Aorta (tissue), 5 donors: ENCODE results near the gene ZIC1. TPM values are rescaled to one million over a fixed set of nuclear protein-coding genes. Genes with fewer than 3 reads are reported as not detected.

Source experiments
- ATAC-seq: fragments of 200-7000 bp; cut with Tn5 transposase; one replicate; pipeline ENCODE4 v1.9.1; 2022; ENCODE audit warnings: moderate library complexity; ENCODE audit not compliant: low FRiP score
- DNase-seq, 2 donors: peaks; one replicate each; pipeline ENCODE4 v3.0.0-alpha.2; 2020
- H3K27ac ChIP-seq, 2 donors: one replicate each; pipeline ENCODE4 v1.5.1; 2013; ENCODE audit warnings: low read length in 2 of 2, mild to moderate bottlenecking in 2 of 2, moderate library complexity in 2 of 2, control low read depth in 1 of 2, inconsistent platforms in 1 of 2, low read depth in 1 of 2
- H3K27me3 ChIP-seq, 2 donors: one replicate each; pipeline ENCODE4 v1.6.1; 2013; ENCODE audit warnings: control low read depth in 1 of 2, low read length in 1 of 2, mild to moderate bottlenecking in 1 of 2, moderate library complexity in 1 of 2; ENCODE audit not compliant: insufficient read depth in 2 of 2, control insufficient read depth in 1 of 2
- H3K36me3 ChIP-seq, 2 donors: one replicate each; pipeline ENCODE4 v1.6.1; 2013; ENCODE audit warnings: control low read depth in 1 of 2, low read length in 1 of 2, mild to moderate bottlenecking in 1 of 2; ENCODE audit not compliant: insufficient read depth in 2 of 2, control insufficient read depth in 1 of 2
- H3K4me1 ChIP-seq, 2 donors: one replicate each; pipeline ENCODE4 v1.6.1; 2013; ENCODE audit warnings: low read length in 2 of 2, control low read depth in 1 of 2, mild to moderate bottlenecking in 1 of 2, moderate library complexity in 1 of 2; ENCODE audit not compliant: insufficient read depth in 2 of 2, control insufficient read depth in 1 of 2
- H3K4me3 ChIP-seq, 2 donors: one replicate each; pipeline ENCODE4 v1.5.1; 2013; ENCODE audit warnings: low read length in 2 of 2, control low read depth in 1 of 2, mild to moderate bottlenecking in 1 of 2
- H3K9me3 ChIP-seq: one replicate; pipeline ENCODE4 v1.6.1; 2013; ENCODE audit warnings: mild to moderate bottlenecking, low read length; ENCODE audit not compliant: control insufficient read depth
- WGBS, 2 donors: extraction: QIAGEN DNeasy Blood & Tissue Kit; methylation state at CpG; one replicate each; pipeline ENCODE4 v1.1.7; 2013; 5-methylcytosine and 5-hydroxymethylcytosine counted together
- intact Hi-C, 2 donors: fragments of 100-400 bp; cut with DNase I; formaldehyde crosslinking; loops; one replicate each; pipeline versions ENCODE4 v1.14.2 to v1.15.0; 2022
- polyA plus RNA-seq, 2 donors: library from polyadenylated mRNA; stranded (reverse); fragments of 200-250 nt; gene quantifications; one replicate each; pipeline ENCODE4 v1.2.3, GENCODE V29; 2013
- total RNA-seq, 2 donors: library from RNA; stranded (reverse); fragmentation: NEBNext Ultra II Directional; extraction: Animal tissue kit (Norgen Biotek cat#: 25700); gene quantifications; one replicate each; pipeline ENCODE4 v1.2.1, GENCODE V29; 2021
- donor health status: healthy with polysubstance abuse.
- donor health status: Bipolar disorder and iron deficiency.
- donor health status: DM: no; HTN: no; CAD: no.
- donor health status: DM: no; HTN: no; CAD: no.
- donor health status: DM: yes; HTN: yes; CAD: no.

Gene ZIC1
- total and polyA plus RNA-seq, 4 donors: 0.99 to 2.7 (median 2.0) TPM

- Histone ChIP-seq H3K9me3 (peaks cover 2% of the 10 kb centered on the region), H3K4me3 (no peak overlapping the region), H3K36me3 (no peaks in the 10 kb centered on the region), H3K27ac (no peak overlapping the region), H3K27me3 (peaks cover 0 to 2% of the 10 kb centered on the region in 2 donors), H3K4me1 (no peaks in the 10 kb centered on the region)
- ATAC-seq: no peak
- DNase-seq: no peak
- 17% methylated on average over 2 of the region's 2 CpGs for WGBS, 2 donors
- intact Hi-C loops: no loop called here
These were observed 41.0 kb upstream of the ZIC1 start for GRCh38 chr3:147368151-147368550.

- H3K4me3 ChIP-seq: no peak overlapping the region
- 5 to 9% methylated on average over 16 of the region's 16 CpGs for WGBS, 2 donors
- ATAC-seq: no peak
These were observed 40.5 kb upstream of the ZIC1 start for GRCh38 chr3:147368561-147369221.

GRCh38 chr3:147369231-147369630 lies 39.9 kb upstream of the ZIC1 start:
- no peak for DNase-seq
- intact Hi-C loops: no loop called here
- Histone ChIP-seq H3K36me3 (no peaks in the 10 kb centered on the region), H3K9me3 (peaks cover 4% of the 10 kb centered on the region), H3K27ac (no peak overlapping the region), H3K4me1 (no peaks in the 10 kb centered on the region), H3K4me3 (no peak overlapping the region), H3K27me3 (peaks cover 0 to 2% of the 10 kb centered on the region in 2 donors)
- 8 to 17% methylated on average over 13 of the region's 13 CpGs for WGBS, 2 donors
- no peak for ATAC-seq

More at GRCh38 chr3:147368561-147369221, 40.5 kb upstream of the ZIC1 start:
- Histone ChIP-seq H3K9me3 (peaks cover 4% of the 10 kb centered on the region), H3K27ac (no peak overlapping the region), H3K27me3 (peaks cover 0 to 2% of the 10 kb centered on the region in 2 donors), H3K36me3 (no peaks in the 10 kb centered on the region), H3K4me1 (no peaks in the 10 kb centered on the region)
- DNase-seq: no peak
- intact Hi-C loops: no loop called here

GRCh38 chr3:147369661-147370123 lies 39.5 kb upstream of the ZIC1 start:
- no peaks in the 10 kb centered on the region for H3K36me3 ChIP-seq
- H3K27me3 ChIP-seq: peaks cover 0 to 2% of the 10 kb centered on the region in 2 donors
- H3K4me3 ChIP-seq: no peak overlapping the region
- peaks cover 4% of the 10 kb centered on the region for H3K9me3 ChIP-seq
- WGBS, 2 donors: 9 to 13% methylated on average over 18 of the region's 18 CpGs
- no peaks in the 10 kb centered on the region for H3K4me1 ChIP-seq
- DNase-seq: no peak
- no peak for ATAC-seq
- intact Hi-C loops: no loop called here
- H3K27ac ChIP-seq: no peak overlapping the region

- intact Hi-C loops: no loop called here
- Histone ChIP-seq H3K4me1 (no peaks in the 10 kb centered on the region), H3K27me3 (peaks cover 0 to 2% of the 10 kb centered on the region in 2 donors), H3K9me3 (peaks cover 4% of the 10 kb centered on the region), H3K27ac (no peak overlapping the region), H3K4me3 (no peak overlapping the region), H3K36me3 (no peaks in the 10 kb centered on the region)
- DNase-seq (no peak), ATAC-seq (no peak)
- WGBS, 2 donors: 14 to 17% methylated on average over 19 of the region's 19 CpGs
These were observed 38.8 kb upstream of the ZIC1 start for GRCh38 chr3:147370349-147370748.

- Histone ChIP-seq H3K27me3 (peaks cover 0 to 2% of the 10 kb centered on the region in 2 donors), H3K27ac (no peak overlapping the region), H3K4me3 (no peak overlapping the region), H3K9me3 (peaks cover 4% of the 10 kb centered on the region), H3K36me3 (no peaks in the 10 kb centered on the region), H3K4me1 (no peaks in the 10 kb centered on the region)
- no peak for DNase-seq
- no peak for ATAC-seq
- intact Hi-C loops: no loop called here
- WGBS, 2 donors: 7 to 11% methylated on average over 12 of the region's 12 CpGs
These were observed 38.0 kb upstream of the ZIC1 start for GRCh38 chr3:147371140-147371539.

GRCh38 chr3:147371771-147372340 lies 37.3 kb upstream of the ZIC1 start:
- Histone ChIP-seq H3K36me3 (no peaks in the 10 kb centered on the region), H3K9me3 (peaks cover 4% of the 10 kb centered on the region), H3K27me3 (peaks cover 0 to 2% of the 10 kb centered on the region in 2 donors), H3K4me3 (no peak overlapping the region), H3K27ac (no peak overlapping the region), H3K4me1 (no peaks in the 10 kb centered on the region)
- intact Hi-C loops: no loop called here
- WGBS, 2 donors: 6 to 12% methylated on average over 7 of the region's 7 CpGs
- DNase-seq: no peak
- ATAC-seq: no peak

GRCh38 chr3:147372525-147373027 lies 36.6 kb upstream of the ZIC1 start:
- WGBS, 2 donors: 5 to 6% methylated on average over 17 of the region's 17 CpGs
- Histone ChIP-seq H3K27me3 (peaks cover 0 to 2% of the 10 kb centered on the region in 2 donors), H3K9me3 (peaks cover 4% of the 10 kb centered on the region), H3K36me3 (no peaks in the 10 kb centered on the region), H3K4me1 (no peaks in the 10 kb centered on the region), H3K27ac (no peak overlapping the region), H3K4me3 (no peak overlapping the region)
- ATAC-seq (no peak), DNase-seq (no peak)
- intact Hi-C loops: no loop called here

GRCh38 chr3:147373301-147373700 lies 35.9 kb upstream of the ZIC1 start:
- no peaks in the 10 kb centered on the region for H3K4me1 ChIP-seq
- H3K4me3 ChIP-seq: no peak overlapping the region
- peaks cover 4% of the 10 kb centered on the region for H3K9me3 ChIP-seq
- H3K36me3 ChIP-seq: no peaks in the 10 kb centered on the region
- no peak overlapping the region for H3K27ac ChIP-seq
- DNase-seq (no peak), ATAC-seq (no peak)
- WGBS, 2 donors: 6% methylated on average over 6 of the region's 6 CpGs
- intact Hi-C loops: no loop called here
- H3K27me3 ChIP-seq: peaks cover 0 to under 1% of the 10 kb centered on the region in 2 donors
